ENCODE data around the gene BCAR3.
"Not testable (repeated sequence)": the region's sequence is repeated elsewhere in the genome, so short reads cannot be mapped to it uniquely, and the experiment has no call there.

The BCAR3 gene

DNA sequence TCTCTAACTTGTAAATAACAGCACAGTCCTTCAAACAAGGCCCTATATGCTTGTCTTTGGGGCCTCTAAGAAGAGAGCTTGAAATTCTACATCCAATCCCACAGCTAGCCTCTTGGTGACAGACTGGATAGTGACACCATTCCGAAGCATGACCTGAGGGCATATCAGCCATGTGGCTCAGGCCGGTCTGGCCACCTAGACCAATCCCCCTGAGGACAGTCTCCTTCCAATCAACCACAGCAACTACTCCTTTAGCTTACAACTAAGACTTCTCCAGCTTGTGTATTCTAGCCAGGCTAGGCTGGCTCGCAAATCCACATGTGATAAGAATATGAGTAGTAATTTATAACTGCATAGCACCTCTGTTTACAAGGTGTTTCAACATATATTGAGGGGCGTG, 14.0 kb downstream of the BCAR3 start:
- no peak for DNase-seq

DNA sequence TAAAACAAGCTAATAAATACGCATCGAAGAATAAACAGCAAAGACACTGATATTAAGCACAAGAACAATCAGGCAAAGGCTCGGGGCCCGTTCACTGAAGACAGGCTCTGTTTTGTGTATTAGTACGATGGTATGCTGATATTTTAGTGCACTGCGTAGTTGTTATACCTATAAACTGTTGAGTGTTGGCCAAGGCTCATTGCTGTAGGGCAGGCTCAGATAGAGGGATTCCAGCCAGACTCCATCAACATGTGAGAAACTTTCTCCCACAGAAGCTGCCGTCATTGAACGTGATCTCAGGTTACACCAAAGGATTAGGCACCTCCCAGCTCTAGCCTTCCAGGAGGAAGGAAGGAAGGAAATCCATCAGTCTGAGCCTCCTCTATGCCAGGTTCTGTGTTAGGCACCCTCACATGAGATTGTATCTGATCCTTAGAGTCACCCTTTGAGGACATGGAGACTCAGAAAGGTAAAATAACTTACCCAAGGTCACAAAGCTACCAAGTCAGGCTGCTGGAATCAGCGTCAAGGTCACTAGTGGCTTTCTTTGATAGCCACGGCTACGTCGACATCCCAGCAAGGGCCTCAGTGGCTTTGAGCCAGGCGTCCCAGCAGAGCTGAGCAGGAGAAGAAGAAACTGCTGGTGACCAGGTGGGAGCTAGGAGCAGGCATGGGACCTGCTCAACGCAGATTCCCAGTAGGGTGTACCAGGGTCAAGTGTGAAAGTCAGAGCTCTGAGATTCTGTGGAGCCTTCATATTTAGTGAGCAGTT, 14.8 kb downstream of the BCAR3 start:
- DNase-seq = no peak

DNA sequence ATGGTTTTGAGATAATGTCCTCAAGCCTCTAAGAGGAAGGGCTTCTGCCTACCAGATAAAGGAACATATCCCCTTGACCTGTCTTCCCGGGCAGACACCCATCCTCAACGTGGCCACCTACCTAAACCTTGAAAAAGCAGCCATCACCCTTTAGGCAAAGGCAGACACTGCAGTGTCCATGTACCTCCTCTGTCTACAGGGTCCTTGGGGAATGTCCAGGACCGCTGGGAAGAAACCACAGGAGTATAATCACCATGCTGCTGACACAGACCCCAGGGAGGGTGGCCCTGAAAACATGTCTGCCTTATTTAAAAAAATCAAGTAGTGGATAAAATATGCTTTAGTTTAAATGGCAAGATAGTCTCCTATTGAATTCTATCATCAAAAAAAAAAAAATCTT, 16.6 kb downstream of the BCAR3 start:
- no peak for DNase-seq

DNA sequence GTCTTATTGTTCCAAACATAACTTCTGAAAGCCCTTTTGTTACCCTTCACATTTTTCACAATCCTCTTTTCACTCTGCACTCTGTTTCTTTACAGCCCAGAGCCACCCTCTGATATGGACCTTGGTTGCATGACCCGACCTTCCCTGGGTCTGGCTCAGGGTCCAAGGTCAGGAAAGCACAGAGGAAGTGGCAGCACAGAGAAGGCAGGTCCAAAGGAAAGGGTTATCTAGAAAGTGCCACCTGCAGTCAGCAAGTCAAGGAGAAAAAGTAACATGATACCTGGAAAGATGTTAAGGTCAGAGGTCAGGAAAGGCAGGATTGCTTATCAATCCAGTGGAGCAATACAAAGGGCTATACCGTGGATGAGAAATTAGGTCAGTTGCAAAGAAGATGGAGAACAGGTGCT, 18.4 kb downstream of the BCAR3 start:
- no peak for DNase-seq

DNA sequence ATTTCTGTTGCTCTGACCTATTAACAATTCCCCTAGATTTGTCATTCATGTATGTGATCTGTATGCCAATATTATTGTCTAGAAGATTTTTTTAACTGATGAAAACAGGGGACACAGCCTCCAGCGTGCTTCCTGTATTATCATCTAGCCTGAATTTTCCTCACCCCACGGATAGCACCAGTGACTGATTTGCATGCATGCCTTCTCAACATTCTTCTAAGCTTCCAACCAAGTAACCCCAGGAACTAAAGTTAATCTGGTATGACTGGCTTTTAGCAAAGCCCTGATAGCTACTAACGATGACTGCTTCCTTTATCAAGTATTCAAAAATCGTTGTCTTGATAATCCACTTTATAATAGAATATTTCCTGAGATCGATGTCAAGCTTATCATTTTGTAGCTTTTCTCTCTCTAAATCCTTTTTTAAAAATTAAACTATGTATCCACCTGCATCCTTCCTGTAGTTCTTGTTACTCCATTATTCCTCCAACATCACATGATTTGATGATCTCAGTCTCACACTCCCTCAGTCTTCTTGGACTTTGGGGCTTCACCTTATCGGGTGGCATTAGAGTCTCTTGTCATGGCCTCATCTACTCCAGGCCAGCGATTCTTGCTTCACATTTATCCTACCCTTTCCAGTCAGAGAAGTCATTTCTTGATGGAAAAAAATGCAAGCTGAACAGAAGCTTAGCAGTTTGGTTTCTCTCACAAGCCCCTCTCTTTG, 19.0 kb downstream of the BCAR3 start:
- DNase-seq = no peak

DNA sequence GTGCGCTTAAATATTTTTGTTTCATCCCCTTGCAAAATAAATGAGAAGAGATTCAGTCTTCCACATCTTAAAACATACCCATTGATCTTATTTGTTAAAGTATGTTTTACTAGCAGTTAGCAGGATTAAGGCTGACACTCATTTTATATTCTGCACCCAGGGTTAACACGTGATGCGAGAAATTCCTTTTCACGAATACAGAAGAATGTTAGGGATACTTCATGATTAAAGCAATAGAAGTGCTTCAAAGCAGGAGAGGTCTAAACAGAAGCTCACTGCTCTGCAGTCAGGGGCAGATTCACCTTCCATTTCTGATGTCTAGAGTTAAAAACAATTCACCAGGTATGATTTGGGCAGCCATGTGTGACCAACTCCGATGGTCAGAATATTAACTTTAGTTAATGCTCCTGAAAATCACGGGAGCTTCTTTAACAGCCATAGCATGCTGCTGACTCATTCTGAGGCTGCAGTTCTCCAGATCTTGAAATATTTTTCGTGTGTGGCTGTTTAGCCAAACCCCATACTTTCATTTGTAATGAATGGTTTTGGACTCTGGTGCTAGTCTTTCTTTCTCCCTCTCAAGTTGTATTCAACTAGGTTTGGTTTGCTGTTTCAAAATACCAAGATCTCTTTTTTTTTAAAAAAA, 19.7 kb downstream of the BCAR3 start:
- no peak for DNase-seq

DNA sequence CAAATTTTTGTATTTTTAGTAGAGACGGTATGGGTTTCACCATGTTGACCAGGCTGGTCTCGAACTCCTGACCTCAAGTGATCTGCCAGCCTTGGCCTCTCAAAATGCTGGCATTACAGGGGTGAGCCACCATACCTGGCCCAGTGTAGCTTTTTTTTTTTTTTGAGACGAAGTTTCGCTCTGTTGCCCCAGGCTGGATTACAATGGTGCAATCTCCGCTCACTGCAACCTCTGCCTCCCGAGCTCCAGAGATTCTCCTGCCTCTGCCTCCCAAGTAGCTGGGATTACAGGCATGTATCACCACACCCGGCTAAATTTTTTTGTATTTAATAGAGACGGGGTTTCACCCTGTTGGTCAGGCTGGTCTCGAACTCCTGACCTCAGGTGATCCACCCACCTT, 20.3 kb downstream of the BCAR3 start:
- not testable (repeated sequence) for DNase-seq

DNA sequence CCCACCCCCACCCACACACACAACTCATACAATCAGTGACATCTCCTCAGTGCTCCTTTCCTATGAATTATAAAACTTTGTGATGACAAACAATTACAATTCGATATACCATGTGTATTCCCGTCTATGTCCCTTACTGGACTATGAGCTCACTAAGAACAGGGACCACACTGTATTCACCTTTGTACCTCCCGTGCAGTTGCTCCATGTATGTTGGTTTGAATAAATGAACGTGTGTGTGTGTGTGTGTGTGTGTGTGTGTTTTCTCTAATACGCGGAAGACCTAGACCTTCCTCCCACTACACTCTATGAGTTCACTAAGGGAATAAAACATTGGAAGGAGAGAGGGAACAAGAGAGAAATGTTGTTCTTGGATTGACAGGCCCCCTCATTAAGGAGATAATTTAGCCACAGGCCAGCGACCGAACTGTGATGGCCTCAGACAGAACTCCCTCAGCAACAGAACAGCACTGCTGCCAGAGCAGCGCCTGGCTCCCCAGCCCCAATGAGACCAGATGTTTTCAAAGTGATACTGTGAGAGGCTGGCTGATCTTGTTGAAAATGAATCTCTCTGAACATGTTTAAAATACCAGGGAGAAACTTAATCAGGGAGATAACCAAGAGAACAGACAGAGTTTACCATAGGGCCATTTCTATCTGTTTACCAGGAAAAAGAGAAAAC, 21.7 kb downstream of the BCAR3 start:
- DNase-seq = no peak

DNA sequence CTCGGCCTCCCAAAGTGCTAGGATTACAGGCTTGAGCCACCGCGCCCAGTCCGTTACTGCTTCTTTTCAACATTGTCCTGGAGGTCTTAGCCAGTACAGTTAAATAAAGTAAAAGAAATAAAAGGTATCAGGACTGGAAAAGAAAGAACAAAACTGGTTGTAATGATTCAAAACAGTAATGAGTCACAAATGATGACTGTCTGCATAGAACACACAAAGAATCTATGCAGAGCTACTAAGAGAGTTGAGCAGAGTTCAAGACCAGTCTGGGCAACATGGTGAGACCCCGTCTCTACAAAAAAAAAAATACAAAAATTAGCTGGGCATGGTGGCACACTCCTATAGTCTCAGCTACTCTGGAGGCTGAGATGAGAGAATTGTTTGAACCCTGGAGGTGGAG, 23.4 kb downstream of the BCAR3 start:
- DNase-seq = no peak

DNA sequence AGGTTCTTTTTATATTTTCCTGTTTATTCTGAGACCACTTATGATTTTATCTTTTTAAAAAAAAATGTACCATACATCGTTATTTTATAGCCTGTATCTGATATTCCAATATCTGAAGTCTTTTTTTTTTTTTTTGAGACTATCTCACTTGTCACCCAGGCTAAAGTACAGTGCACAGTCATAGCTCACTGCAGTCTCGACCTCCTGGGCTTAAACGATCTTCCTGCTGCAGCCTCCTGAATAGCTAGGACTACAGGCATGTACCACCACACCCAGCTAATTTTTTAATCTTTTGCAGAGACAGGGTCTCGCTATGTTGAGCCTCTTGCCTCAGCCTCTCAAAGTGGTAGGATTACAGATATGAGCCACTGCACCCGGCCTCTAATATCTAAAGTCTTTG, 25.1 kb downstream of the BCAR3 start:
- no peak for DNase-seq

DNA sequence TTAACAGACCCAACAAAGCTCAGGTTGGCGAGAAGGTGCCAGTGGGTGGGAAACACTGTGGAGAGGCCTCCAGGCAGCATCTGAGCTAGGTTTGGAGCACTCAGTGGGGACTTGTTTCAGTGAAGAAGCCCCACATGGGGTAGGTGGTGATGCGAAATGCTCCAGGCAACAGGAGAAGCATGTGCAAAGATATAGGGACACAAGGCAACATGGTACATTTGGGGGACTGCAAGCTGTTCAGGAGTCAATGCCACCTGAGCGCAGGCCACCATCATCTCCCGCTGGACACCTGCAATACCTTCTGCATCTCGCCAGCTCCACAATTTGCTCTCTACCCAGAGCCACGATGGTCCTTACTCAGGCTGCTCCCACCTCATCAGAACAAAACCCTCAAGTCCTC, 28.0 kb downstream of the BCAR3 start:
- DNase-seq = no peak

DNA sequence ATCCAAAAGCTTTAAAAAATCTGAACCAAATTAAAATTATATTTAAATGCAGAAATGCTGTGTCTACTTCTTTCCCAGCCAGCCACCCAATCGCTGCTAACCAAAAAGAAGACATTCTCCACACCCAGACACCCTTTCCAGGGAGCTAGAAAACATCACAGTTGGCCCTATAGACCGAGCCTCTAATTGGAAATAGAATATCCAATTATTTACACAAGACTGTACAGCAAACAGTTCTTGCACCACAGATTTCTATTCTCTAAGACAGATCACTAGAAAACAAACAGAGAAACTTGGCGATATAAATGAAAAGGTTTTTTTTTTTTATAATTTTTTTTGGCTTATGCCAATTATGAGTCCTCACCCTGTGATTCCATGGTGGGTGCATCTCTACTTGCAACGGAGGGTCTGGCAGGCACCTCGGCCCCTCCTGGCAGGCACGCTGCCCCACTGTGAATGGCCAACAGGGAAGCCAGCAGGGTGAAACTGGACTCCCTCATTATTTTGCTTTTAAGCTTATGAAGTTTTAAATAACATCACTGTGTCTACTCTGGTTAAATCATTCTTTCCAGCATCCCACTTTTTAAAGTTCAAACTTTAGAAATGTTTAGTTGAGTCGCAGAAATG, 29.2 kb downstream of the BCAR3 start:
- DNase-seq = no peak

DNA sequence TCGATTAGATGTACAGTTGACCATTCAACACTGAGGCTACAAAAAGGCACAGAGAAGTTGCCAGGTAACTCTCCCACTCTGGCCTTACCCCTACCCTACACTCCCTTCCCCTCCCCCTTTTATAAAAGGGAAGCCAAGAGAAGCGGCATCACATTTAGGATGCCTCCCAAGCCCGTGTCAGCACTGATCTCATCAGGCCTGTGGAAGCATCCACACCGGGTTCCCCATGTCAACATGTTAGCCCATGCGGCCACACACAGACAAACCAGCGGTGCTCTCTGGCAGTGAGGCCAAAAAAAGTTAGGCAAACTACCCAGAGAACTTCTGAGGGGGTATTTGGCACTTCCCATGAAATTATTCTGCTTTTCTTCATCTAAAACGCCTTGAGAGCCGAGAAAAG, 29.9 kb downstream of the BCAR3 start:
- no peak for DNase-seq

DNA sequence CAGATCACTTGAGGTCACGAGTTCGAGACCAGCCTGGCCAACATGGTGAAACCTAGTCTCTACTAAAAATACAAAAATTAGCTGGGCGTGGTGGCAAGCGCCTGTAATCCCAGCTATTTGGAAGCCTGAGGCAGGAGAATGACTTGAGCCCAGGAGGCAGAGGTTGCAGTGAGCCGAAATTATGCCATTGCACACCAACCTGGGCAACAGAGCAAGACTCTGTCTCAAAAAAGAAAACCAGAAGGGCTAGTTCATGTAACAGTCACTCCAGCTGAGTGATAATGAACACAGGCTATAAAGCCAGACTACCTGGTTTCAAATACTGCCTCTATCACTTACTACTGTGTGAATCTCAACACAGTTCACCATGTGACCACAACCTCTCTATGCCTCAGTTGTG, 31.5 kb downstream of the BCAR3 start:
- not testable (repeated sequence) for DNase-seq

DNA sequence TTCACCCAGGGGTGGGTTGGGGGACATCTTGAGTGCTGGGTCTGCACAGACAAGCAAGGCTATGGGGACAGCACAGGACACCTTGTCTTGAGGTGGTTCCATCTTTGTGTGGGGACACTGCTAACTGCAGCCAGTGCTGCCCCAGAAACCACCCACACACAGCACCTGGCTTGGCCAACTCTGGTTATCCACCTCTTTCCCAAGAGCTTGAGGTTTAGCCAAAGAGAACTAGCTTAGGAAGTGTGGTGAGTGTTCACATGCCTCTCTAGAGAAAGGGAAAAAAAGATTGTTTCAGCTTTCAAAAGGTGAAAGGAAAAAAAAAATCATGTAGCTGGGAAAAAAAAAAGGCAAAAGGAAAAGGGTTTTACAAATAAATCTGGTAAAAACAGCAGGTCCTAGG, 32.4 kb downstream of the BCAR3 start:
- no peak for DNase-seq

DNA sequence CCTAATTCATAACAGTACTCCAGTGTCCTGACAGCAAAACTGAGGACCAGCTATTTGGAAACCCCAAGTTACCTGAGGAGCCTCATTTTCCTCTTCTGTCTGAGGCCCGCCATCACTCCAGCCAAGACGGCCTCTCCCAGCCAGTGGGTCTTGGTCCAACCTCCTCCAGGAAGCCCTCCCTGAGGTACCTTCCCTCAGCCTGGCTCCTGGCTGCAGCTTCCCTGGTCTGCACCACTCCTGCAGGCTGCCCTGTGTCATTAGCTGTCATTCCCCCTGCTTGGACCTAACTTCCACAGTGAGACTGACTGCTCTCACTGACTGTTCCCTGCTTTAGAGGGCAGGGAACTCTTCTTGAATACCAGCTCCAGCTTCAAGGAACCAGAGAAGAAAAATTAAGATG, 33.0 kb downstream of the BCAR3 start:
- no peak for DNase-seq

DNA sequence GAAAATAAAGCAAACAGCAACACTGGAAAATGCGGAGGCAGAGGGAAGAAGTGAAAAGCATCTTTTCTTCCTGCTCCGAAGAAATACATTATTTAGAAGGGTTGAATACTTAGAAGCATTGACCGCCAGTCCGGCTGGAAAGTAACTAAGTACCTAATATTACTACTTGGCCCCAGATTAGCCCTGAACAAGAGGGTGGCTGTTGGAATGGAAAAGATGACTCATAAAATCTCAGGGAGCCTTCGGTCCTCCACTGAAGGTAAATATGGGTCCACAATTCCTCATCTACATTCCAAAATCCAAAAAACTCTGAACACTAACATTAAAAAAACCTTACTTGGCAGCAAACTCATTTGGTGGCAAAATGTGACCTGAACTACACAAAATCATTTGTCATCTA, 40.1 kb downstream of the BCAR3 start:
- no peak for DNase-seq

DNA sequence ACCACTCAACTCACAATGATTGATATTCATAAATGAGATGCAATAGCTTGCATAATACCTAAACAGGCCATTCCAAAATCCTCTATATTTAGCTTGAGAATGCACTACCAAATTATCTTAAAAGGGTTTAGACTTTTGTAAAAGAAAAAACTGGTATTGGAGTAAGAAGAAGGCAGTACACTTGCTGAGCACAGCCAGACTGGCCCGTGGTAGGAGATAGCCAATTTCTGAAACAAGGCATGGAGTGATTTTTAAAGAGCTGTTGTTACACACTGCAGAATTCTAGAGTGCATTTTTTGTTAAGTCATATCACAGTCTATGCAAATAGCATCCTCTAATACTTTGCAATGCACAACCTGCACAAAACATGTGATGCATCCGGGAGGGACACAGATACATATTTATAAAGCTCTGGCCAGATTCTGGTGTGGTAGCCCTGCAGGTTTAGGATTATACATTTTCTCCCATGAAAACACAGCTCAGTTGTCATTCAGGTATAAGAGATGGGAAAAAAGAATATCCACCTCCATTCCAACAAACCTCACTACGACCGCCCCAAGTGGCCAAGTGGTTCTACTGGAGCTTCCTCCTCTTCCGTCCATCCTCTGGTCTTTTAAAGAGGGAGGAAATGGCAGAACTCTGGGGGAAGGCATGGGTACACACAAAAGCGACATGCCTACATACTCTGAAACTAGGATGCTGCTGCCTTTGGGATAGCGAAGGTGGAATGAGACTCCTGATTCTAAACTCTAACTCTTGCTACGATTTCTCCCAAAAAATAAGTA, 40.8 kb downstream of the BCAR3 start:
- no peak for DNase-seq

DNA sequence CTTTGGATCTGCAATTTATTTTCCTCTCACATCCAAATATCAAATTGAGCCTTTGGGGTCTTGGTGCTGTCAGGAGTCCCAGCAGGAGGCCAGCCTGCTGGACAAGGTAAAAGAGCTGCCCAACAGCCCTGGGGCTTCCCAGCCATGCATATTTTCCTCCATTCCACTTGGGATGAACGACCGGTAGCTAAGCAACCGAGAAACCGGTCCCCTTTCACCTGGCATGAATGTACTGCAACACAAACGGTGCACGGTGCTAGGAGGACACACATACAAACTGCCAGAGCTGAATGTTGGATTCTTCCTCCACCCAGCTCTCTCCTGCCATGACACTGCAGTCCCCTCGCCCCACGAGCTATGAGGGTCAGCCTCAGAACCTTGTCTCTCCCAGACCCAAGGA, 42.7 kb downstream of the BCAR3 start:
- DNase-seq = no peak

DNA sequence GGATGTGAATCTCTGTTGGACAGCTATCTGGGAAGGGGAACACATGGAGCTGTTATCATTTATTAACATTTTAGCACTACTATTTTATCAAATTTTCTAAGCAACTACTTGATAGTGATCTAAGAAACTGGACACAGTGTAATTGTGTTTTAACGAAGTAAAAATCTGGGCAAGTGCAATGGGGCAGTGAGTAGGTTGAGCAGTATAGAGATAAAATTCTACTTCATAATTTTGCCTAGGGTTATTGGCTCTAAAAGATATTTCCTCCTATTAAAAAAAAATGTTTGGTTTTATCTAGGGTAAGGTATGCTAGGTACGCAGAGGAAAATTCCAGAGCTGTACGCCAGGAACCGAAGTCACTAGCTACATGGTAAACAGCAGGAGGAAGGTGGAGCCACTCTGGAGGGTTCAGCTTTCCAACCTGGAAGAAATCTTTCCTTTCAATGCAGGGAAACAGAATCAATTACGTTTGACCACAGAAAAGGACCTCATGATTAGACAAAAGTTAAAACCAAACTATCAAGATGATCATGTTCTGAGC, 43.3 kb downstream of the BCAR3 start:
- no peak for DNase-seq

DNA sequence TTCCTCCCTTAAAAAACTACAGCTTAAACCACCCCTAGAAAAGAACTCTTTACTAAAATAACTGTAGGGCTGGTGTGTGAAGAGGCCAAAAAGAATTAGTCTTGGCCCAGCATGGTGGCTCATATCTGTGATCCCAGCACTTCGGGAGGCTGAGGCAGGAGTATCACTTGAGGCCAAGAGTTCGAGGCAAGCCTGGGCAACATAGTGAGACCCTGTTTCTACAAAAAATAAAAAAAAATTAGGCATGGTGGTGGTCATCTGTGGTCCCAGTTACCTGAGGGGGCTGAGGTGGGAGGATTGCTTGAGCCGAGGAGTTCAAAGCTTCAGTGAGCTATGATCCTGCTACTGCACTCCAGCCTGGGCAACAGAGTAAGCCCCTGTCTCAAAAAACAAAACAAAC, 44.9 kb downstream of the BCAR3 start:
- no peak for DNase-seq
